ENCODE measurements around the gene FEM1B. TPM values are rescaled to one million over a fixed set of nuclear protein-coding genes. Genes with fewer than 3 reads are reported as not detected.

Gene FEM1B
- total and polyA plus RNA-seq, 12 donors: 10.5 to 101 (median 66.9) TPM

DNA sequence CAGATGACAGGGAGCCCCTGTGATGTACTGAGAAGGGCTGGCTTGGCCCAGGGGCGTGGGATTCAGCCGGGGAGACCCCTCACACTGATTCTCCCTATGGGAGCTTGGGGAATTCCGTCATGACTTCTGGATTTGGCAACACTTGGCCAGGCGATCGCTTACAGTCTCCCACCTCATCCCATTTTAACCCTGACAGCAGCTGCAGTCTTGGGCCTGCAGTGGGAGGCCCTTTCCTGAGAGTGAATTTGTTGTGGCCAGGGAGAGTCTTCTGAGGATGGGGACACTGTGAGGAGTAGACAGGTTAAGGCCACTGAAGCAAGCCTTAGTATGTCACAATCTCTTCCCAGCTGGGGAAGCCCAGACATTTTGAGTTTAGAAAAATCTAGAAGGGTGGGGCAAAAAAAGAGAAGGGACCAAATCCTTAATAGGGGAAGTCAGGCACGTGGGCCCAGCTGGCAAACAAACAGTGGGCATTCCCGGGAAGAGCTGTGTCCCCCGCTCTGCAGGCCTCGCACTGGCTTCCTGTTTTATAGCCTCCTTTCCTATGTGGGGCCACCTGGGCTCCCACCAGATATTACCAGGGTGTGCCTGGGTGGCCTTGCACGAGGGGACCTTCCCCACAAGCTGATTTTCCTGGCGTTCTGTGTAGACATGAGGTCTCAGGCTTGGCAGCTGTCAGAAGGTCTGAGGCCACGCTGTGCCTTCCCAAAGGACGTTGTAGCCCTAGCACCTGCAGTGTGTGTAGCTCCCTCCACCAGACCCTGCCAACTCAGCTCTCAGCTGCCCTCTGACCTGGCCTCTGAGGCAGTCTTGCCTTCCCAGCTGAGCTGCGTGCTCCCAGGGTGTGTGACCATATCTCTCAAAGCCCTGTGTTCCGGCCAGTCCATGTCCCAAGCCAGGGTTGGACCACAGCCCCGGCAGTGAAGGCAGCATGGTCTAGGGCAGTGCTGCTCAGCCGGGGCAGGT, 64.5 kb downstream of the FEM1B start:
- Histone ChIP-seq H3K27me3 (no peaks in the 10 kb centered on the region), H3K36me3 (peaks cover 0 to 8% (median 0%) of the 10 kb centered on the region in 9 donors), H3K9me3 (no peaks in the 10 kb centered on the region), H3K4me1 (peaks cover 18 to 31% (median 29%) of the 10 kb centered on the region in 9 donors), H3K27ac (peak overlapping the region; percentile 52 to 87 (median 66)), H3K4me3 (no peak overlapping the region)
- peak in 7 of 8 donors; percentile 28 to 49 (median 37) for ATAC-seq
- intact Hi-C loops (cut with DNase I): no loop called here
- WGBS, 2 donors: 41 to 63% methylated on average over 17 of the region's 17 CpGs
- TF ChIP-seq, protein P1, sequence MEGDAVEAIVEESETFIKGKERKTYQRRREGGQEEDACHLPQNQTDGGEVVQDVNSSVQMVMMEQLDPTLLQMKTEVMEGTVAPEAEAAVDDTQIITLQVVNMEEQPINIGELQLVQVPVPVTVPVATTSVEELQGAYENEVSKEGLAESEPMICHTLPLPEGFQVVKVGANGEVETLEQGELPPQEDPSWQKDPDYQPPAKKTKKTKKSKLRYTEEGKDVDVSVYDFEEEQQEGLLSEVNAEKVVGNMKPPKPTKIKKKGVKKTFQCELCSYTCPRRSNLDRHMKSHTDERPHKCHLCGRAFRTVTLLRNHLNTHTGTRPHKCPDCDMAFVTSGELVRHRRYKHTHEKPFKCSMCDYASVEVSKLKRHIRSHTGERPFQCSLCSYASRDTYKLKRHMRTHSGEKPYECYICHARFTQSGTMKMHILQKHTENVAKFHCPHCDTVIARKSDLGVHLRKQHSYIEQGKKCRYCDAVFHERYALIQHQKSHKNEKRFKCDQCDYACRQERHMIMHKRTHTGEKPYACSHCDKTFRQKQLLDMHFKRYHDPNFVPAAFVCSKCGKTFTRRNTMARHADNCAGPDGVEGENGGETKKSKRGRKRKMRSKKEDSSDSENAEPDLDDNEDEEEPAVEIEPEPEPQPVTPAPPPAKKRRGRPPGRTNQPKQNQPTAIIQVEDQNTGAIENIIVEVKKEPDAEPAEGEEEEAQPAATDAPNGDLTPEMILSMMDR (IDR thresholded peaks at IDR 0.05): no peak
- peak in 1 of 2 donors; percentile 36 for DNase-seq

DNA sequence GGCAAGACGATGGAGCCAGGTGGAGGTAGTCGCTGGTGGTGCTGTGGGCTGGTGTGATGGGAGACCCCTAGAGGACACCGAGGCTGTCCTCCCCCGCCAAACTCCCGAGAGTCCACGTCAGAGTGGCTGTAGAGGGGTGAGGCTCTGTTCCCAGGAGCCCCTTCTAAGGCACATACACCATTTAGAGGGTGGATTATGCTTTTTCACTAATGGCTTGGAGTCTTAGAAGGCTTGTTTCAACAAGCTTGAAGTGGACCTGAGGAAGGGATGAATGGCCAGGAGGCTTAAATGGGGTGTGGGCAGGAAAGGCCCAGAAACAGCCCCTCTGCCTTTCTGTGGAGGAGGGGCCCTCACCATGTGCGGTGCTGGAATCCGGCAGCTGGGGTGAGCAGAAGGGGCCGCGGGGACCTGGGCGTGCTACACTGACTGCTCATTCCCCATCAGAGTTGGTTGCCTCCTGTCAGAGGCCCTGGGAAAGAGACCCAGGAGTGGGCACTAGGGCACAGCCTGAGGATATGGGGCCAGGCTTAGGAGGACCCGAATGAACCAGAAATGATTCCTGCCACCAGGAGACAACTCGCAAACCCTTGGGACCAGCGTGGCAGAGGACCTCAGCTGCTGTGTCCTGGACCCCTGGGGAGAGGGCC, 66.2 kb downstream of the FEM1B start:
- ATAC-seq (no peak), DNase-seq (no peak)
- H3K9me3 ChIP-seq: no peaks in the 10 kb centered on the region
- TF ChIP-seq, protein P1 (IDR thresholded peaks at IDR 0.05): no peak
- WGBS, 2 donors: 93 to 96% methylated on average over 14 of the region's 14 CpGs
- no peak overlapping the region for H3K27ac ChIP-seq
- H3K4me1 ChIP-seq: peaks cover 21 to 45% (median 34%) of the 10 kb centered on the region in 9 donors
- no peak overlapping the region for H3K4me3 ChIP-seq
- no peaks in the 10 kb centered on the region for H3K27me3 ChIP-seq
- intact Hi-C loops (cut with DNase I): no loop called here
- H3K36me3 ChIP-seq: peaks cover 0 to 13% (median 0%) of the 10 kb centered on the region in 9 donors

DNA sequence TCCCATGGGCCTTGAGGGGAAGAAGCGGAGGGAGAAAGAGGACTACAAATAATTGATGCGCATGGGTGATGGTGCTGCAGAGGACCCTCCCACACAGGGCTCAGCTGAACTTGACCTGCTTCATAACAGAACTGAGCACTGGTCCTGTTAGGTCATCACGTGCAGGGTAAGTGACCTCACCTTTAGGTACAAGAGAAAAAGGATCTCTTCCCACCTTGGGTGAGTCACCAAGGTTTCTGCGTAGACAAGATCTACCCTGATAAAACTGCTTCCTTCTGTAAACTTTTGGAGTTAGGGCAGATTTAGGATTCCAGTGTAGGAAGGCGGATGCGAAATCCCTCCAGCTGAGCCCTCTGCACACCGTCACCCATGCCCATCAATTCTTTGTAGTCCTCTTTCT, 67.1 kb downstream of the FEM1B start:
- ATAC-seq: no peak
- WGBS, 2 donors: 93 to 95% methylated on average over 7 of the region's 7 CpGs
- peaks cover 0 to 13% (median 0%) of the 10 kb centered on the region in 9 donors for H3K36me3 ChIP-seq
- intact Hi-C loops (cut with DNase I): no loop called here
- TF ChIP-seq, protein P1 (IDR thresholded peaks at IDR 0.05): no peak
- no peaks in the 10 kb centered on the region for H3K9me3 ChIP-seq
- H3K27me3 ChIP-seq: no peaks in the 10 kb centered on the region
- H3K27ac ChIP-seq: no peak overlapping the region
- no peak overlapping the region for H3K4me3 ChIP-seq
- peaks cover 21 to 45% (median 34%) of the 10 kb centered on the region in 9 donors for H3K4me1 ChIP-seq
- no peak for DNase-seq

Other genes starting within 250 kb of the FEM1B start
- 10 to 100 TPM; 23.5 to 37.9 (median 31.6) TPM for gene PIAS1, start 223.4 kb upstream of the FEM1B start, total RNA-seq
- 10 to 100 TPM in 1 of 2 donors, 1 to 10 TPM in 1; 5.8 to 11.7 TPM for gene PIAS1, start 223.4 kb upstream of the FEM1B start, polyA plus RNA-seq
- 1 to 10 TPM in 3 of 10 donors, under 1 TPM in 7; 0.28 to 1.8 (median 0.81) TPM for gene CALML4, start 72.4 kb upstream of the FEM1B start, total RNA-seq
- 1 to 10 TPM; 1.9 to 5.9 TPM for gene CALML4, start 72.4 kb upstream of the FEM1B start, polyA plus RNA-seq
- gene CLN6, start 48.0 kb upstream of the FEM1B start, total RNA-seq: 10 to 100 TPM in 2 of 10 donors, 1 to 10 TPM in 8; 5.8 to 14.2 (median 8.9) TPM
- 10 to 100 TPM; 10.6 to 14.2 TPM for gene CLN6, start 48.0 kb upstream of the FEM1B start, polyA plus RNA-seq
- 10 to 100 TPM in 7 of 10 donors, 1 to 10 TPM in 3; 4.4 to 25.9 (median 13.4) TPM for gene ITGA11, start 154.4 kb downstream of the FEM1B start, total RNA-seq
- gene ITGA11, start 154.4 kb downstream of the FEM1B start, polyA plus RNA-seq: 1 to 10 TPM; 1.4 to 4.5 TPM

Data from heart right ventricle (tissue), 16 donors.